A549 (cell line): ENCODE measurements around the gene TULP3.

ENCODE experiments used
- CHD4 ChIP-seq: fragments of 200-600 bp; sonication (generic); IDR thresholded peaks from 2 replicates; pipeline ENCODE4 v1.6.1; 2016; ENCODE audit warnings: antibody characterized with exemption, mild to moderate bottlenecking, borderline replicate concordance
- CTCF ChIP-seq: fragments of >200 bp; sonication (Bioruptor Twin); formaldehyde crosslinking; IDR thresholded peaks from 3 replicates; pipeline ENCODE4 v1.5.1; 2016
- ELK1 ChIP-seq: fragments of 150-350 bp; IDR thresholded peaks from 2 replicates; pipeline ENCODE4 v1.6.1; 2014; ENCODE audit warnings: low read depth, mild to moderate bottlenecking, low read length
- EP300 ChIP-seq, 2 experiments: fragments of >200 bp; sonication (Bioruptor Twin); formaldehyde crosslinking; IDR thresholded peaks; 2 replicates in 1 of 2; 3 replicates in 1 of 2; pipeline ENCODE4 v1.6.1; 2016 to 2017
- MAFK ChIP-seq: fragments of 450-650 bp; IDR thresholded peaks from 2 replicates; pipeline ENCODE4 v1.6.1; 2014; ENCODE audit not compliant: partially characterized antibody
- NFE2L2 ChIP-seq: fragments of 150-350 bp; conservative IDR thresholded peaks from 2 replicates; pipeline ENCODE4 v1.6.1; 2014; ENCODE audit warnings: low read length
- POLR2A ChIP-seq: IDR thresholded peaks from 2 replicates; pipeline ENCODE4 v1.6.1; 2012; ENCODE audit warnings: mild to moderate bottlenecking, low read length
- RAD21 ChIP-seq, 2 experiments: fragments of >200 bp in 1 of 2; sonication (Bioruptor Twin) in 1 of 2; formaldehyde crosslinking in 1 of 2; IDR thresholded peaks in 1 of 2; conservative IDR thresholded peaks in 1 of 2; 2 replicates in 1 of 2; 3 replicates in 1 of 2; pipeline ENCODE4 v1.6.1; 2012 to 2018; ENCODE audit warnings: inconsistent platforms in 1 of 2
- RCOR1 ChIP-seq: fragments of 150-350 bp; IDR thresholded peaks from 2 replicates; pipeline ENCODE4 v1.6.1; 2014; ENCODE audit warnings: antibody characterized with exemption, low read length, low read depth
- RFX5 ChIP-seq: fragments of 450-650 bp; IDR thresholded peaks from 2 replicates; pipeline ENCODE4 v1.7.1; 2014; ENCODE audit warnings: antibody characterized with exemption, mild to moderate bottlenecking, moderate library complexity
- TP53 ChIP-seq: fragments of 250-450 bp; sonication (Bioruptor Pico); IDR thresholded peaks from 2 replicates; pipeline ENCODE4 v1.5.0; 2021; ENCODE audit warnings: mild to moderate bottlenecking, moderate library complexity
- USF2 ChIP-seq: fragments of 450-650 bp; IDR thresholded peaks from 2 replicates; pipeline ENCODE4 v1.6.1; 2014; ENCODE audit warnings: antibody characterized with exemption

GRCh38 chr12:2893007-2893406 lies 2.3 kb downstream of the TULP3 start:
- TF ChIP-seq RFX5 = no peak
- no peak for TF ChIP-seq CHD4
- no peak for TF ChIP-seq POLR2A
- no peak for TF ChIP-seq MAFK
- TF ChIP-seq ELK1 = no peak
- no peak for TF ChIP-seq CTCF
- TF ChIP-seq USF2 = no peak
- no peak for TF ChIP-seq EP300 (IDR thresholded peaks at IDR 0.05)
- TF ChIP-seq RAD21 (conservative IDR thresholded peaks at IDR 0.05 in 1 of 2, IDR thresholded peaks at IDR 0.05 in 1 of 2) = no peak
- TF ChIP-seq NFE2L2 = no peak
- no peak for TF ChIP-seq TP53 (CRISPR knock-in tag)
- no peak for TF ChIP-seq RCOR1
